ENCODE measurements around the gene WDR33.

The WDR33 gene

DNA sequence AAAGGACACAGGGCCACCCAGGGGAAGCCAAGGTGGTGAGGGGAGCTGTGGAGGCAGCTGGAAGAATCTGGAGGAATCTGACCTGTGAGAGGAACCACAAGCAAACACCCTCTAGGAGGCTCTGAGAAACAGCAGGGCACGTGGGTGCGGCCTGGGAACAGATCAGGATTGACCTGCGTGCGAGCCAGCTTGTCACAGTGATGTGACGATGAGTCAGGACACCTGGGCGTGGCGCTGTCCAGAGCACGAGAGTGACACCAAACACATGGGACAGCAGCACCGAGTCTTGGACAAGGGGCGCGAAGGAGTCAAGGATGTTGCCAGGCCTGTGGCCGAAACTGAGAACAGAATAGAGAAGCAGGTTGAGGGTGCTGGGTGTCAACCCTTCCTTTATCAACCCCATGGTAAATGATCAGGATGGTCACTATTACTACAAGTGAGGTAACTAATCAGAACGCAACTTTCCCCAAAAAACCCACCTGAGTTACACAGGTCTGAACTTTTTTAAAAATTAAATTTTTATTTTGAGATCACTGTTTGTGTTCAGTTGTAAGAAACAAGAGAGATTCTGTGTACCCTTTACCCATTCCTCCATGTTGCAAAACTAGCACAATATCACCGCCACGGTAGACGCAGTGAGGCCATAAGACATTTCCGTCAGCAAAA, 110.3 kb downstream of the WDR33 start:
- intact Hi-C loops (cut with DNase I; ENCODE audit: low total_unique reads) = no loop called here
- Histone ChIP-seq H3K27me3 (no peaks in the 10 kb centered on the region), H3K4me3 (peak overlapping the region; percentile 71 to 73), H3K36me3 (peaks cover 0 to 1% (median under 1%) of the 10 kb centered on the region in 3 donors), H3K27ac (peak overlapping the region; percentile 86), H3K4me1 (peaks cover 0 to 46% (median 26%) of the 10 kb centered on the region in 4 donors), H3K9me3 (no peaks in the 10 kb centered on the region)
- TF ChIP-seq, protein P1, sequence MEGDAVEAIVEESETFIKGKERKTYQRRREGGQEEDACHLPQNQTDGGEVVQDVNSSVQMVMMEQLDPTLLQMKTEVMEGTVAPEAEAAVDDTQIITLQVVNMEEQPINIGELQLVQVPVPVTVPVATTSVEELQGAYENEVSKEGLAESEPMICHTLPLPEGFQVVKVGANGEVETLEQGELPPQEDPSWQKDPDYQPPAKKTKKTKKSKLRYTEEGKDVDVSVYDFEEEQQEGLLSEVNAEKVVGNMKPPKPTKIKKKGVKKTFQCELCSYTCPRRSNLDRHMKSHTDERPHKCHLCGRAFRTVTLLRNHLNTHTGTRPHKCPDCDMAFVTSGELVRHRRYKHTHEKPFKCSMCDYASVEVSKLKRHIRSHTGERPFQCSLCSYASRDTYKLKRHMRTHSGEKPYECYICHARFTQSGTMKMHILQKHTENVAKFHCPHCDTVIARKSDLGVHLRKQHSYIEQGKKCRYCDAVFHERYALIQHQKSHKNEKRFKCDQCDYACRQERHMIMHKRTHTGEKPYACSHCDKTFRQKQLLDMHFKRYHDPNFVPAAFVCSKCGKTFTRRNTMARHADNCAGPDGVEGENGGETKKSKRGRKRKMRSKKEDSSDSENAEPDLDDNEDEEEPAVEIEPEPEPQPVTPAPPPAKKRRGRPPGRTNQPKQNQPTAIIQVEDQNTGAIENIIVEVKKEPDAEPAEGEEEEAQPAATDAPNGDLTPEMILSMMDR (IDR thresholded peaks at IDR 0.05) = no peak
- DNase-seq = peak in 1 of 2 donors; percentile 53

GRCh38 chr2:127698553-127699355, 112.2 kb downstream of the WDR33 start:
- no peaks in the 10 kb centered on the region for H3K27me3 ChIP-seq

DNA sequence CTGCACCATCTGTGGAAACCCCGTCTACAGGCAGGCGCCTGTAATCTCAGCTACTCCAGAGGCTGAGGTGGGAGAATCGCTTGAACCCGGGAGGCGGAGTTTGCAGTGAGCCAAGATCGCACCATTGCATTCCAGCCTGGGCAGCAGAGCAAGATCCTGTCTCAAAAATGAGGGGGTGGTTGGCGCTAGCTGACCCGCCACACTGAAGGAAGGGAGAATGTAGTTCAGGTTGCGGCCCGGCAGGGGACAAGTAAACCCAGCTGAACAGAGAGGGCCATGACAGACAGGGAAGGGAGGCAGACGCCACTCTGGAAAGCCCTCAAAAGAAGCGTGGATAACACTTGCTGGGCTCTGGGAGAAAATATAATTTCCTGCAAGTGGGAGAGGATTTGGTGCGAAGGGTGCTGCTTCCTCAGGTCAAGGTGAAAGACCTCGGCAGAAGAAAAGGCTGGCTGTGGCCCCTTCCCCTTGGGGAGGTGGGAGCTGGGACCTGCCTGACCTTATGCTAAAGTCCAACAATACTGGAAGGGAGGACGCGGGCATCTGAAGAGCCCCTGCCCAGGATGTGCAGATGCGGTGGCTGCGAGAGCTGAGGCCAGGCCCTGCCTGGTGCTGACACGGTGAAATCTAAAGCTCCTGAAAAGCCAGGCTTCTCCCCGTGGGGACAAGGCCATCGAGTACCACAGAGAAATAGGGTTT, 113.3 kb downstream of the WDR33 start:
- intact Hi-C loops (cut with DNase I; ENCODE audit: low total_unique reads) = loop anchor here (5.0 to 10.0 kb wide), 3 partner anchors 105 to 327 kb away; partner anchors contain the start of gene SAP130
- no peak for DNase-seq
- Histone ChIP-seq H3K4me3 (no peak overlapping the region), H3K4me1 (peaks cover 0 to 27% (median 12%) of the 10 kb centered on the region in 4 donors), H3K9me3 (no peaks in the 10 kb centered on the region), H3K36me3 (no peaks in the 10 kb centered on the region), H3K27me3 (no peaks in the 10 kb centered on the region), H3K27ac (no peak overlapping the region)
- TF ChIP-seq, protein P1 (IDR thresholded peaks at IDR 0.05) = no peak

More at GRCh38 chr2:127698553-127699355, 112.2 kb downstream of the WDR33 start:
- TF ChIP-seq, protein P1 (IDR thresholded peaks at IDR 0.05) = no peak
- no peak overlapping the region for H3K27ac ChIP-seq
- H3K4me3 ChIP-seq = no peak overlapping the region
- DNase-seq = no peak
- H3K36me3 ChIP-seq = no peaks in the 10 kb centered on the region
- no peaks in the 10 kb centered on the region for H3K9me3 ChIP-seq
- intact Hi-C loops (cut with DNase I; ENCODE audit: low total_unique reads) = loop anchor here (5.0 to 10.0 kb wide), 3 partner anchors 106 to 326 kb away; partner anchors contain the start of gene SAP130
- peaks cover 0 to 38% (median 22%) of the 10 kb centered on the region in 4 donors for H3K4me1 ChIP-seq

GRCh38 chr2:127695491-127696472, 115.2 kb downstream of the WDR33 start:
- intact Hi-C loops (cut with DNase I; ENCODE audit: low total_unique reads) = loop anchor here (5.0 to 10.0 kb wide), 3 partner anchors 103 to 329 kb away; partner anchors contain the start of gene SAP130
- Histone ChIP-seq H3K4me3 (peak overlapping the region; percentile 41 to 44), H3K4me1 (peaks cover 0 to 24% (median 8%) of the 10 kb centered on the region in 4 donors), H3K27ac (peak overlapping the region; percentile 62 to 87), H3K36me3 (no peaks in the 10 kb centered on the region), H3K9me3 (no peaks in the 10 kb centered on the region), H3K27me3 (no peaks in the 10 kb centered on the region)
- DNase-seq = peak; percentile 71 to 89
- TF ChIP-seq, protein P1 (IDR thresholded peaks at IDR 0.05) = peak; percentile 51 to 54

All from tibial artery (tissue), 4 donors.